Breast epithelium (tissue), 3 donors: Measurements from ENCODE around the gene GMDS.

Experiments
- POLR2A ChIP-seq: fragments of 450-650 bp; IDR thresholded peaks from one replicate; pipeline ENCODE4 v1.6.1; 2016; ENCODE audit warnings: antibody characterized with exemption, mild to moderate bottlenecking, moderate library complexity
- POLR2AphosphoS5 ChIP-seq, 3 donors: sonication (generic); formaldehyde crosslinking; IDR thresholded peaks; one replicate each; pipeline ENCODE4 v1.6.1; 2017; ENCODE audit warnings: antibody characterized with exemption in 3 of 3
- TF ChIP-seq, protein P1 (sequence below), 3 donors: fragments of 450-650 bp; IDR thresholded peaks; one replicate each; pipeline ENCODE4 v1.5.1; 2016 to 2017; ENCODE audit warnings: antibody characterized with exemption in 3 of 3, mild to moderate bottlenecking in 3 of 3, moderate library complexity in 3 of 3

- TF ChIP-seq, protein P1, sequence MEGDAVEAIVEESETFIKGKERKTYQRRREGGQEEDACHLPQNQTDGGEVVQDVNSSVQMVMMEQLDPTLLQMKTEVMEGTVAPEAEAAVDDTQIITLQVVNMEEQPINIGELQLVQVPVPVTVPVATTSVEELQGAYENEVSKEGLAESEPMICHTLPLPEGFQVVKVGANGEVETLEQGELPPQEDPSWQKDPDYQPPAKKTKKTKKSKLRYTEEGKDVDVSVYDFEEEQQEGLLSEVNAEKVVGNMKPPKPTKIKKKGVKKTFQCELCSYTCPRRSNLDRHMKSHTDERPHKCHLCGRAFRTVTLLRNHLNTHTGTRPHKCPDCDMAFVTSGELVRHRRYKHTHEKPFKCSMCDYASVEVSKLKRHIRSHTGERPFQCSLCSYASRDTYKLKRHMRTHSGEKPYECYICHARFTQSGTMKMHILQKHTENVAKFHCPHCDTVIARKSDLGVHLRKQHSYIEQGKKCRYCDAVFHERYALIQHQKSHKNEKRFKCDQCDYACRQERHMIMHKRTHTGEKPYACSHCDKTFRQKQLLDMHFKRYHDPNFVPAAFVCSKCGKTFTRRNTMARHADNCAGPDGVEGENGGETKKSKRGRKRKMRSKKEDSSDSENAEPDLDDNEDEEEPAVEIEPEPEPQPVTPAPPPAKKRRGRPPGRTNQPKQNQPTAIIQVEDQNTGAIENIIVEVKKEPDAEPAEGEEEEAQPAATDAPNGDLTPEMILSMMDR (IDR thresholded peaks at IDR 0.05), result no peak
- TF ChIP-seq POLR2A (no peak), POLR2AphosphoS5 (IDR thresholded peaks at IDR 0.05) (no peak)
Observed at GRCh38 chr6:1657116-1657770, 588.2 kb downstream of the GMDS start.
